HEK293T (cell line): ENCODE data around the gene CEBPB.

Experiments
- HDGF ChIP-seq: fragments of 450-650 bp; IDR thresholded peaks from 2 replicates; pipeline ENCODE4 v1.6.1; 2017; ENCODE audit warnings: antibody characterized with exemption, borderline replicate concordance
- SP1 ChIP-seq: fragments of 450-650 bp; IDR thresholded peaks from 2 replicates; pipeline ENCODE4 v1.6.1; 2017

DNA sequence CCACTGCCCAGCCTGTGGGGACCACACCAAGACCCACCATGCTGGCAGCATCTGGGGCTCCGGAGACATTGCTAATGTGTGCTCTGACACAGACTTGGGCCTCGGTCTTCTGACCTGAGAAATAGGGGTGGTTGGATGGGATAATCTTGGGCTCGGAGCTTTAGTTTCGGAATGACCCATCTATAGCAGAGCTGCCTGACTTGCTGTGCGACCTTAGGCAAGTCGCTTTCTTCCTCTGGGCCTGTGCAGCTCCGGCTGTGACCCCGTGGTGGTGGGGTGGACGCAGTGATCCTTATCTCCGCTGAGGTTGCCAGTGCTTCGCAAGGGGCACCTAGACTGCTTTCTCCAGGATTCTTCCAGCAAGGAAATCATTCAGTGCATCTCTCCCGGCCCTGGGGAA, 43.7 kb downstream of the CEBPB start:
- TF ChIP-seq HDGF, result no peak
- no peak for TF ChIP-seq SP1
